Iris pigment epithelial cell (primary cell): ENCODE data around the gene TEAD1.
A peak's percentile ranks its signal among the peaks of the same experiment; 100 is the strongest.

Source experiments
- DNase-seq: peaks from one replicate; pipeline ENCODE4 v3.0.0-alpha.2; 2011; ENCODE audit warnings: low read depth

The TEAD1 gene

GRCh38 chr11:12834630-12835029 lies 160.4 kb downstream of the TEAD1 start:
- no peak for DNase-seq

DNA sequence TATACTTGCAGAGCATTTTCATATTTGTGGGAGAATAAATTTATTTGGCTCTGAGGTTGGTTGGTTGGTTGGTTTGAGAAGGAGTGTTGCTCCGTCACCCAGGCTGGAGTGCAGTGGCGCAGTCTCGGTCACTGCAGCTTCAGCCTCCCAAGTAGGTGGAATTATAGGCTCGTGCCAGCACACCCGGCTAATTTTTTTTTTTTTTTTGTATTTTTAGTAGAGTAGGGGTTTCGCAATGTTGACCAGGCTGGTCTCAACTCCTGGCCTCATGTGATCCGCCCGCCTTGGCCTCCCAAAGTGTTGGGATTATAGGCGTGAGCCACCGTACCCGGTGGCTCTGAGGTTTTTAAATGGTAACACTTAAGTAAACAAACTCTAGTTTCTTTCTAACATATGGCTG lies 161.1 kb downstream of the TEAD1 start:
- DNase-seq, result no peak

DNA sequence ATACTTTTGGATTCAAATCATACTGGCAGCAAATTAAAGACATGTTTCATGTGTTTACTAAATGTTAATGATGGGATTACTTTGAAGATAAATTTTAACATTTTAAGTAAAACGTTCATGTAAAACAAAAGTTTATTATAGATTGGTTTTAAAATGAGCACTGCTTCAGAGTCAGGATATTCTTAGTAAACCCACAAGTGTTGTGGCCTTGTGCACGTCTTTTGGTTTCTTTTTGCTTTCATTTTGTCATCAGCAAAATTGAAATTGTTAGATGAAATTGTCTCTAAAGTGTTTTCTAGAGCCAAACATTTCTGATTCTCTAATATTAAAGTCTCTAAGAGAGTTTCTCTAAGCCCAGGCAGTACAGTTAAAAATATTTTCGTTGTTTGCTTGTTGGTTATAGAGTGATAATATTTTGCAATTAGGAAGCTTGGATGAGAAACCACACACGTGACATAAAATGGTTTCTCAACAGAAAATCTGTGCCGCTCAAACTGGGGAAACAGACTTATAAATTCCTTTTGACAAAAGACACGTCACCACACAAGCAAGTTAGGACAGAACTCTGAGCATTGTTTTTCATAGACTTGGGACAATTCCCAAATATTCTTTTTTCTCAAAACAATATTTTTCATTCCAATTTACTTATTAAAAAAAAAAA lies 164.4 kb downstream of the TEAD1 start:
- no peak for DNase-seq

GRCh38 chr11:12840871-12841660 lies 166.8 kb downstream of the TEAD1 start:
- no peak for DNase-seq

GRCh38 chr11:12841946-12842630 lies 167.9 kb downstream of the TEAD1 start:
- DNase-seq, result peak; percentile 87

GRCh38 chr11:12842933-12843636 lies 168.9 kb downstream of the TEAD1 start:
- peak; percentile 42 for DNase-seq

DNA sequence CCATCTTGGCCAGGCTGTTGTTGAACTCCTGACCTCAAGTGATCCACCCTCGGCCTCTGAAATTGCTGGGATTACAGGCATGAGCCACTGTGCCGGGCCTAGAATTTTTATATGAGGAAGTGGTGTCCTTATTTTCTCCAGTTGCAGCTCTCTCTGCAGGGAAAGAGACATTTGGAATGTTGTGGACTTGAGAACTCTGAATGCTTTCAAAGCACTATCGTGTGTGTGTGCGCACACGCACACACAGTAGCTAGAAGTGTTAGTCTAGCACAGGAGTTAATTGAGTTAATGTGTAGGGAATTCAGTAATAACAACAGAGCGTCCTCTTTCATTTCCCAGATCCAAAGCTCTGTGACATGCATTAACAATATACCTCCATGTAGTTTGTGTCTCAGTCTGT lies 170.9 kb downstream of the TEAD1 start:
- DNase-seq, result no peak

DNA sequence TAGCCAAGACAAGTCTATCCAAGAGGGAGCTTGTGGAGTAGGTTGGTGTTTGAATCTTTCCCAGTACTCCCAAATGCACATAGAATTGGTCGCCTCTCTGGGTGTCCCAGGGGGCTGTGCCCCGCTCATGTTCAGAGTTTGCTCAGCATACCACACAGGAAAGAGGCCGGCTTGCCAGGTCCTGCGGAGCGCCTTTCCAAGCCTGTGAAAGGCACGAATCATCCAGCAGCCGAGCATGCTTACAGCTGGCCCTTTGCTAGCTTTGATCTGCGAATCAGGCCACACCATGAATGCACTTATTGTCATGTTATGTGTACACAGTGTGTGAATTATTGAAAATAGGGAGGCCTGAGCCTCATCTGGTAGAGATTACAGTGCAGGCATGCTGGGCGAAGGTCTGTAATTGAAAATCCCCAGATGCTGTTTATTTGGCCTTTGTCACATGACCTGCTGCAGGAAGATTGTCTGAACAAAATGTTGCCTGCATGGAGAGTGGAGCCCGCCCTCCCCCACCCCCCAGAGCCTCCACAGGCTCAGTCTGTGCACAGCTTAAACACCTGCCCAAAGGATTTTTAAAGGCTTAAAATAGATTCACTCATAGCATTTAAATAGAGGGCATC lies 171.6 kb downstream of the TEAD1 start:
- DNase-seq, result peak; percentile 43

- DNase-seq, result no peak
Observed at GRCh38 chr11:12846786-12847615, 172.8 kb downstream of the TEAD1 start.

GRCh38 chr11:12848413-12848812 lies 174.2 kb downstream of the TEAD1 start:
- DNase-seq, result no peak

DNA sequence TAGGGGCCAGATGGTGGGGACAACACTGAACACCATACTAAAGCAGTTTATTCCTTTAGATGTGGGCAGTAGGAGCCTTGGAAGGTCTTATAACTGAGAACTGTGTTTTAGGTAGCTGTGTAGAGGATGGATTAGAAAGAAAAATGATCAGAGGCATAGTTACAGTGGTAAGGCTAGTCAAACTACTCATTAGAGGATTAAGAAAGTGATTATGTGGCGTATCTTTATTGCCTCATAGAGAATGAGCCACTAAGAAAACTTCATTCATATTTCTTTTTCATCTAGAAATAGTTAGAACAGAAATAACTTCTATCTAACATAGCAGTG lies 179.1 kb downstream of the TEAD1 start:
- no peak for DNase-seq

- peak; percentile 81 for DNase-seq
Observed at GRCh38 chr11:12853652-12854296, 179.6 kb downstream of the TEAD1 start.

DNA sequence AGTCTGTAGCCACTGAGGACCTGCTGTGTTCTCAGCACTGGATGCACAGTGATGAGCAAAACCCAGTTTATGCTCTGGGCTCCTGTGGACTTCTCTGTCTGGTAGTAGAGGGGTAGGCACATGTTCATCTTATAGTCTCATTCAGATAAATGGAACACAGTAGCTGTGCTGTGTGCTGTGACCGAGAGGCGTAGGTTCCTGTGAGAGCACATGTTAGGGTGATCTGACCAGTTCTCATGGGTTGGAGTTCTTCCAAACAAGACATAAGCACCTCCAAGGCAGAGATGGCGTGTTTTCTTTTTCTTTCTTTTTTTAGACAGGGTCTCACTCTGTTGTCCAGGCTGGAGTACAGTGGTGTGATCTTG lies 180.1 kb downstream of the TEAD1 start:
- peak; percentile 27 for DNase-seq

DNA sequence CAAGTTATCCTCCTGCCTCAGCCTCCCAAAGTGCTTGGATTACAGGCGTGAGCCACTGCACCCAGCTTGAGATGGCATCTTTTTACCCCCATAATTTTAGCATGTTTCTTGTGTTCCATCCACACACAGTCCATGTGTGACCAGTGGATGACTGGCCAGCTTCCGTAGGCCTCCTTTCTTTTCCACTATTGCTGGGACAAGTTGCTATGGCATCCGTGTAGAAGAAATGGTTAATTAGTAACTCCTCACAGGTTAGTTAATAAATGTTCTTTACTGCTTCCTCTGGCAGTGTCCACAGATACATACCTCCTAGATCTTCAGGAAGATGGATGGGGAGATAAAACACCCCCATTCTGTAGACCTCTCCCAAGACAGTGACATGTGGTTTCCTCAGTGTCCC lies 180.6 kb downstream of the TEAD1 start:
- DNase-seq, result no peak

DNA sequence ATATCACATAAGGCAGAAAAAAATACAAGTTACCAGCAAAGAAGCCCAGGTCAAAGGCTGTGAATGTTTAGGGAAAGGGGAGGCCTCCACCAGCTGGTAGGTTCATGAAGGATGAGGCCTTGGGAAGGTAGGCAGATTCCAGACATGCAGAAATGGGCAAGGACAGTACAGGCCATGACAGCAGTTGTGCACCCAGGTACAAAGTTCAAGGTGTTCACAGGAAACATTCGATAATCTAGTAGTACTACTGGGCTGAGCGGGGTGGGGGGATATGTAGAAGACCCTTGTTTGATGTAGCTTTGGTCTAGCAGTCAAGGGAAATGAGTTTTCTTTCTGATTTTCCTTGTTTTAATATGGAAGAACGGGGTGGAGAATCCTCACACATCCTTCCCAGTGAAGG lies 182.1 kb downstream of the TEAD1 start:
- no peak for DNase-seq

GRCh38 chr11:12857572-12857971 lies 183.4 kb downstream of the TEAD1 start:
- DNase-seq, result peak; percentile 46

- DNase-seq, result no peak
Observed at GRCh38 chr11:12859872-12860657, 185.8 kb downstream of the TEAD1 start.

GRCh38 chr11:12860827-12861226 lies 186.6 kb downstream of the TEAD1 start:
- DNase-seq, result peak; percentile 46

GRCh38 chr11:12862696-12863469 lies 188.7 kb downstream of the TEAD1 start:
- DNase-seq, result peak; percentile 81
